Mesothelial cell of epicardium (in vitro differentiated cells): ENCODE measurements around the gene LRCH2. TPM values are rescaled to one million over a fixed set of nuclear protein-coding genes. Genes with fewer than 3 reads are reported as not detected.

ENCODE experiments used
- DNase-seq, 2 experiments: peaks; one replicate each; pipeline ENCODE4 v3.0.0; 2021; ENCODE audit warnings: low spot score in 2 of 2; ENCODE audit not compliant: unreplicated experiment in 2 of 2
- H3K27ac Mint-ChIP-seq: 2 replicates; pipeline ENCODE4 v1.8.0; 2021; ENCODE audit warnings: mixed read lengths
- H3K27me3 Mint-ChIP-seq: 2 replicates; pipeline ENCODE4 v1.8.0; 2021; ENCODE audit warnings: low read depth, mixed read lengths
- H3K36me3 Mint-ChIP-seq: 2 replicates; pipeline ENCODE4 v1.8.0; 2021; ENCODE audit warnings: mixed read lengths
- H3K4me1 Mint-ChIP-seq: 2 replicates; pipeline ENCODE4 v1.8.0; 2021; ENCODE audit warnings: mixed read lengths
- H3K4me3 Mint-ChIP-seq: 2 replicates; pipeline ENCODE4 v1.8.0; 2021; ENCODE audit warnings: mild to moderate bottlenecking, moderate library complexity, mixed read lengths
- H3K9me3 Mint-ChIP-seq: 2 replicates; pipeline ENCODE4 v1.8.0; 2021; ENCODE audit warnings: mixed read lengths
- total RNA-seq: library from RNA; stranded (reverse); gene quantifications from 3 replicates; pipeline ENCODE4 v1.2.1, GENCODE V29; 2021
- TF ChIP-seq, protein P1 (sequence below): fragments of 200-600 bp; sonication (generic); IDR thresholded peaks from one replicate; pipeline ENCODE4 v1.5.0; 2021; ENCODE audit warnings: antibody characterized with exemption; ENCODE audit not compliant: unreplicated experiment

Gene LRCH2
- total RNA-seq, 1 donor from 2014 or later = 29.1 TPM

DNA sequence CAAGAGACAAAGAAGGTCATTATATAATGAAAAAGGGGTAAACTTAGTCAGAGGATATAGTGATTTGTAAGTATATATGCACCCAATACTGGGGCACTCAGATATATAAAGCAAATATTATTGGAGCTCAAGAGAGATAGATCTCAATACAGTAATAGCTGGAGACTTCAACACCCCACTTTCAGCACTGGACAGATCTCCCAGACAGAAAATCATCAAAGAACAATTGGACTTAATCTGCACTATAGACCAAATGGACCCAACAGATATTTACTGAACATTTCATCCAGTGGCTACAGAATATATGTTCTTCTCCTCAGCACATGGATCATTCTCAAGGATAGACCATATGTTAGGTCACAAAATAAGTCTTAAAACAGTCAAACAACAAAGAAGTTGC lies 91.8 kb downstream of the LRCH2 start:
- H3K36me3 Mint-ChIP-seq = peaks cover 74% of the 10 kb centered on the region
- no peak overlapping the region for H3K4me3 Mint-ChIP-seq
- TF ChIP-seq, protein P1, sequence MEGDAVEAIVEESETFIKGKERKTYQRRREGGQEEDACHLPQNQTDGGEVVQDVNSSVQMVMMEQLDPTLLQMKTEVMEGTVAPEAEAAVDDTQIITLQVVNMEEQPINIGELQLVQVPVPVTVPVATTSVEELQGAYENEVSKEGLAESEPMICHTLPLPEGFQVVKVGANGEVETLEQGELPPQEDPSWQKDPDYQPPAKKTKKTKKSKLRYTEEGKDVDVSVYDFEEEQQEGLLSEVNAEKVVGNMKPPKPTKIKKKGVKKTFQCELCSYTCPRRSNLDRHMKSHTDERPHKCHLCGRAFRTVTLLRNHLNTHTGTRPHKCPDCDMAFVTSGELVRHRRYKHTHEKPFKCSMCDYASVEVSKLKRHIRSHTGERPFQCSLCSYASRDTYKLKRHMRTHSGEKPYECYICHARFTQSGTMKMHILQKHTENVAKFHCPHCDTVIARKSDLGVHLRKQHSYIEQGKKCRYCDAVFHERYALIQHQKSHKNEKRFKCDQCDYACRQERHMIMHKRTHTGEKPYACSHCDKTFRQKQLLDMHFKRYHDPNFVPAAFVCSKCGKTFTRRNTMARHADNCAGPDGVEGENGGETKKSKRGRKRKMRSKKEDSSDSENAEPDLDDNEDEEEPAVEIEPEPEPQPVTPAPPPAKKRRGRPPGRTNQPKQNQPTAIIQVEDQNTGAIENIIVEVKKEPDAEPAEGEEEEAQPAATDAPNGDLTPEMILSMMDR = no peak
- H3K27me3 Mint-ChIP-seq = no peaks in the 10 kb centered on the region
- no peak for DNase-seq
- no peak overlapping the region for H3K27ac Mint-ChIP-seq
- H3K9me3 Mint-ChIP-seq = peaks cover 47% of the 10 kb centered on the region
- H3K4me1 Mint-ChIP-seq = no peaks in the 10 kb centered on the region

GRCh38 chrX:115138040-115138439 lies 95.9 kb downstream of the LRCH2 start:
- H3K4me1 Mint-ChIP-seq = peaks cover 1% of the 10 kb centered on the region
- no peak overlapping the region for H3K4me3 Mint-ChIP-seq
- no peak for DNase-seq
- H3K27ac Mint-ChIP-seq = no peak overlapping the region
- peaks cover 17% of the 10 kb centered on the region for H3K9me3 Mint-ChIP-seq
- H3K36me3 Mint-ChIP-seq = peaks cover 58% of the 10 kb centered on the region
- no peaks in the 10 kb centered on the region for H3K27me3 Mint-ChIP-seq
- TF ChIP-seq, protein P1 = no peak

DNA sequence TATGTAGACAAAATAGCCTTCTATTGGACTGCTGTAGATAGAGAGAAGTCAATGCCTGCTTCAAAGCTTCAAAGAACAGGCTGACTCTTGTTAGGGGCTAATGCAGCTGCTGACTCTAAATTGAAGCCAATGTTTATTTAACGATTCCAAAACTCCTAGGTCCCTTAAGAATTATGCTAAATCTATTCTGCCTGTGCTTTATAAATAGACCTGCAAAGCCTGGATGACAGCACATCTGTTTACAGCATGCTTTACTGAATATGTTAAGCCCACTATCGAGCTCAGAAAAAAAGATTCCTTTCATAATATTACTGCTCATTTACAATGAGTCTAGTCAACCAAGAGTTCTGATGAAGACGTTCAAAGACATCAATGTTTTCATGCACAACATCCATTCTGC lies 99.5 kb downstream of the LRCH2 start:
- H3K27ac Mint-ChIP-seq = no peak overlapping the region
- no peak for DNase-seq
- H3K9me3 Mint-ChIP-seq = peaks cover 4% of the 10 kb centered on the region
- peaks cover 41% of the 10 kb centered on the region for H3K36me3 Mint-ChIP-seq
- TF ChIP-seq, protein P1 = no peak
- peaks cover 1% of the 10 kb centered on the region for H3K4me1 Mint-ChIP-seq
- no peak overlapping the region for H3K4me3 Mint-ChIP-seq
- H3K27me3 Mint-ChIP-seq = no peaks in the 10 kb centered on the region

GRCh38 chrX:115112411-115112810 lies 121.5 kb downstream of the LRCH2 start:
- no peaks in the 10 kb centered on the region for H3K27me3 Mint-ChIP-seq
- H3K36me3 Mint-ChIP-seq = peaks cover 41% of the 10 kb centered on the region
- TF ChIP-seq, protein P1 = no peak
- DNase-seq = no peak
- no peak overlapping the region for H3K27ac Mint-ChIP-seq
- no peak overlapping the region for H3K4me3 Mint-ChIP-seq
- H3K4me1 Mint-ChIP-seq = no peaks in the 10 kb centered on the region
- H3K9me3 Mint-ChIP-seq = peaks cover 12% of the 10 kb centered on the region

DNA sequence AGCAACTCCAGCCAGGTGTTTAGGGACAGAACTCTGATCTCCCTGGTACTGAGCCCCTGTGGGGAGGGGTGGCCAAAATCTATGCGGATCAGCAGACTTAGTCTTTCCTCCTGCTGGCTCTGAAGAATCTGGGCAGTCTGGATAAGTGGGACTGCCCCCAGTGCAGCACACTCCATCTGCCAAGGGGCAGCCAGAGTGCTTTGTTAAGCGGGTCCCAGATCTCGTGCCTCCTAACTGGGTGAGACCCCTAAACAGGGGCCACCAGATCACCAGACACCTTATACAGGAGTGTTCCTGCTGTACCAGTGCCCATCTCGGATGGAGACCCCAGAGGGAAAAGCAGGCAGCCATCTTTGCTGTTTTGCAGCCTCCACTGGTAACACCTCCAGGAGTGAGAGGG lies 135.0 kb downstream of the LRCH2 start:
- no peaks in the 10 kb centered on the region for H3K4me1 Mint-ChIP-seq
- no peak overlapping the region for H3K4me3 Mint-ChIP-seq
- TF ChIP-seq, protein P1 = no peak
- no peak for DNase-seq
- no peaks in the 10 kb centered on the region for H3K27me3 Mint-ChIP-seq
- no peak overlapping the region for H3K27ac Mint-ChIP-seq
- peaks cover 75% of the 10 kb centered on the region for H3K9me3 Mint-ChIP-seq
- peaks cover 88% of the 10 kb centered on the region for H3K36me3 Mint-ChIP-seq

GRCh38 chrX:115093191-115093590 lies 140.7 kb downstream of the LRCH2 start:
- H3K36me3 Mint-ChIP-seq = peaks cover 78% of the 10 kb centered on the region

More at GRCh38 chrX:115093191-115093590, 140.7 kb downstream of the LRCH2 start:
- TF ChIP-seq, protein P1 = no peak
- H3K4me1 Mint-ChIP-seq = no peaks in the 10 kb centered on the region
- no peak overlapping the region for H3K27ac Mint-ChIP-seq
- H3K27me3 Mint-ChIP-seq = no peaks in the 10 kb centered on the region
- peaks cover 72% of the 10 kb centered on the region for H3K9me3 Mint-ChIP-seq
- DNase-seq = no peak
- no peak overlapping the region for H3K4me3 Mint-ChIP-seq
